GM12878 (cell line): ENCODE measurements around the gene HOGA1. TPM values are rescaled to one million over a fixed set of nuclear protein-coding genes. Genes with fewer than 3 reads are reported as not detected.

Source experiments
- ATAC-seq: fragments of 200-7000 bp; cut with Tn5 transposase; 3 replicates; pipeline ENCODE4 v1.9.1; 2020; ENCODE audit warnings: mild to moderate bottlenecking, moderate library complexity
- BruUV-seq: library from RNA; stranded (reverse); fragments of 400-500 nt; replicated peaks from 2 replicates; lab custom pipeline; 2021; lab: Mats Ljungman, UMichigan
- CTCF ChIA-PET: fragments of 300-600 bp; sonication (Branson Sonifier 250); formaldehyde crosslinking; extraction: SDS; loops from one replicate; lab custom pipeline; 2021; ENCODE audit warnings: inconsistent platforms; lab: Yijun Ruan, JAX
- POLR2A ChIA-PET: fragments of 350-600 bp; formaldehyde crosslinking; extraction: SDS; loops from one replicate; lab custom pipeline; 2021; ENCODE audit warnings: inconsistent platforms; lab: Charles Lee
- RAD21 ChIA-PET: fragments of 300-600 bp; sonication (Branson Sonifier 250); formaldehyde crosslinking; loops from one replicate; lab custom pipeline; 2023; ENCODE audit warnings: antibody characterized with exemption; ENCODE audit not compliant: unreplicated experiment; lab: Charles Lee
- SMC1A ChIA-PET: fragments of 300-600 bp; sonication (Branson Sonifier 250); formaldehyde crosslinking; loops from one replicate; lab custom pipeline; 2023; ENCODE audit not compliant: unreplicated experiment, uncharacterized antibody; lab: Charles Lee
- DNase-seq: peaks from one replicate; pipeline ENCODE4 v3.0.0-alpha.2; 2011; ENCODE audit warnings: low read depth, low spot score
- FAIRE-seq: peaks from 3 replicates; lab custom pipeline; 2011; peaks lifted over from hg19 to GRCh38; lab: Jason Lieb, UNC
- H2AFZ ChIP-seq: 2 replicates; pipeline ENCODE4 v1.6.0; 2011; ENCODE audit warnings: low read depth, low read length, control low read depth; ENCODE audit not compliant: control insufficient read depth
- H3K27ac ChIP-seq: 2 replicates; pipeline ENCODE4 v1.5.1; 2011; ENCODE audit warnings: control low read depth; ENCODE audit not compliant: control insufficient read depth, insufficient read depth
- H3K27me3 ChIP-seq, 2 experiments: replicated peaks in 1 of 2; 2 replicates each; pipeline versions ENCODE4 v1.6.0 to v1.6.1; 2011; ENCODE audit warnings: low read length in 1 of 2; ENCODE audit not compliant: control insufficient read depth in 2 of 2, insufficient read depth in 2 of 2
- H3K36me3 ChIP-seq, 2 experiments: 2 replicates each; pipeline ENCODE4 v1.5.1; 2011; ENCODE audit warnings: low read length in 1 of 2; ENCODE audit not compliant: control insufficient read depth in 2 of 2, insufficient read depth in 2 of 2
- H3K4me1 ChIP-seq: 2 replicates; pipeline ENCODE4 v1.6.1; 2011; ENCODE audit warnings: mild to moderate bottlenecking, low read length, moderate library complexity, mixed read lengths; ENCODE audit not compliant: control insufficient read depth, insufficient read depth
- H3K4me2 ChIP-seq: 2 replicates; pipeline ENCODE4 v1.6.0; 2011; ENCODE audit warnings: control low read depth; ENCODE audit not compliant: control insufficient read depth, insufficient read depth
- H3K4me3 ChIP-seq: fragments of 200-600 bp; sonication (generic); 2 replicates; pipeline ENCODE4 v1.5.1; 2016
- H3K79me2 ChIP-seq: 2 replicates; pipeline ENCODE4 v1.6.0; 2011; ENCODE audit warnings: low read length; ENCODE audit not compliant: control insufficient read depth, insufficient read depth
- H3K9ac ChIP-seq: 2 replicates; pipeline ENCODE4 v1.8.0; 2011; ENCODE audit warnings: low read length, control low read depth, mixed read lengths; ENCODE audit not compliant: control insufficient read depth, insufficient read depth
- H3K9me3 ChIP-seq: replicated peaks from 3 replicates; pipeline ENCODE4 v1.5.1; 2011; ENCODE audit warnings: mild to moderate bottlenecking, low read length; ENCODE audit not compliant: control insufficient read depth, insufficient read depth
- H4K20me1 ChIP-seq: 2 replicates; pipeline ENCODE4 v1.6.0; 2011; ENCODE audit not compliant: control insufficient read depth, insufficient read depth
- ATF2 ChIP-seq: IDR thresholded peaks from 2 replicates; pipeline ENCODE4 v1.6.1; 2012; ENCODE audit warnings: low read length, inconsistent platforms
- ATF7 ChIP-seq: fragments of 450-650 bp; IDR thresholded peaks from 2 replicates; pipeline ENCODE4 v1.6.1; 2016; ENCODE audit warnings: low read depth, mild to moderate bottlenecking
- CHD1 ChIP-seq: IDR thresholded peaks from 2 replicates; pipeline ENCODE4 v1.6.1; 2012; ENCODE audit warnings: low read depth, low read length, improper control_type of control experiment
- EZH2 ChIP-seq: IDR thresholded peaks from 2 replicates; pipeline ENCODE4 v1.6.1; 2012; ENCODE audit warnings: low read depth, mild to moderate bottlenecking, control low read depth, inconsistent platforms, low read length, borderline replicate concordance; ENCODE audit not compliant: control insufficient read depth
- FOXK2 ChIP-seq: fragments of 450-650 bp; IDR thresholded peaks from 2 replicates; pipeline ENCODE4 v1.6.1; 2017; ENCODE audit warnings: mild to moderate bottlenecking, moderate library complexity
- IRF4 ChIP-seq: IDR thresholded peaks from 2 replicates; pipeline ENCODE4 v1.6.1; 2011; ENCODE audit warnings: low read depth, low read length
- KLF5 ChIP-seq: fragments of 450-650 bp; IDR thresholded peaks from 2 replicates; pipeline ENCODE4 v1.6.1; 2014; ENCODE audit warnings: mild to moderate bottlenecking; ENCODE audit not compliant: partially characterized antibody
- RELB ChIP-seq: fragments of 450-650 bp; IDR thresholded peaks from 2 replicates; pipeline ENCODE4 v1.6.1; 2017; ENCODE audit warnings: low read depth, mild to moderate bottlenecking, moderate library complexity
- STAT3 ChIP-seq: IDR thresholded peaks from 2 replicates; pipeline ENCODE4 v1.6.1; 2011; ENCODE audit warnings: low read depth, low read length, improper control_type of control experiment
- TCF7 ChIP-seq: IDR thresholded peaks from 2 replicates; pipeline ENCODE4 v1.6.1; 2014; ENCODE audit warnings: antibody characterized with exemption, borderline replicate concordance
- USF2 ChIP-seq: IDR thresholded peaks from 2 replicates; pipeline ENCODE4 v1.6.1; 2011; ENCODE audit warnings: low read depth, low read length, improper control_type of control experiment, borderline replicate concordance
- WGBS: methylation state at CpG from one replicate; pipeline ENCODE4 v1.1.6; 2016; ENCODE audit warnings: low lambda C conversion rate; ENCODE audit not compliant: insufficient replicate concordance, insufficient coverage; ENCODE audit errors: missing lambda C conversion rate; 5-methylcytosine and 5-hydroxymethylcytosine counted together
- in situ Hi-C: fragments of 300-500 bp; cut with MboI; formaldehyde crosslinking; loops from 9 replicates; pipeline ENCODE4 v1.14.3; 2018; ENCODE audit warnings: mixed read lengths
- intact Hi-C: fragments of 100-400 bp; cut with micrococcal nuclease; formaldehyde crosslinking; loops from one replicate; pipeline ENCODE4 v1.14.2; 2022; ENCODE audit not compliant: unreplicated experiment
- polyA plus RNA-seq, 11 experiments: library from polyadenylated mRNA; depleted of rRNA in 4 of 11; unstranded in 6 of 11; stranded (reverse) in 5 of 11; fragments of >200 nt; fragmentation: Nextera tagmentation in 4 of 11; fragmentation: Illumina TruSeq in 1 of 11; extraction: Ambion mirVana in 4 of 11; extraction: Trizol in 1 of 11; gene quantifications; 1 replicate in 1 of 11; 2 replicates in 10 of 11; pipeline versions ENCODE4 v1.2.1 to v1.2.3, GENCODE V29; 2011 to 2016; ENCODE audit warnings: inconsistent platforms in 2 of 11, missing spikeins in 2 of 11, low read depth in 1 of 11
- total RNA-seq, 4 experiments: library from RNA; depleted of rRNA in 3 of 4; stranded (reverse); fragments of >200 nt in 3 of 4; fragmentation: Illumina TruSeq in 1 of 4; extraction: Trizol in 1 of 4; gene quantifications; 2 replicates each; pipeline versions ENCODE4 v1.2.1 to v1.2.3, GENCODE V29; 2013 to 2021

The HOGA1 gene
- total and polyA plus RNA-seq, 10 of the 15 experiments (the other 5 are each of a cell fraction or from before 2014, with no cell fraction given): 0.01 to 0.19 (median 0.06) TPM; not detected in 6

- TF ChIP-seq ATF7: no peak
- ChIA-PET CTCF (no interaction called here), SMC1A (no interaction called here), RAD21 (no interaction called here), POLR2A (no interaction called here)
- BruUV-seq: no TSS peak
- H3K27ac ChIP-seq: no peak overlapping the region
- no peak overlapping the region for H3K9ac ChIP-seq
- H3K4me3 ChIP-seq: no peak overlapping the region
- H3K27me3 ChIP-seq: no peaks in the 10 kb centered on the region
- no peaks in the 10 kb centered on the region for H3K79me2 ChIP-seq
- H3K4me2 ChIP-seq: no peak overlapping the region
- no peak for FAIRE-seq
- 95% methylated on average over 5 of the region's 5 CpGs for WGBS
- H2AFZ ChIP-seq: no peak overlapping the region
- intact Hi-C loops: no loop called here
- DNase-seq: no peak
- no peaks in the 10 kb centered on the region for H3K4me1 ChIP-seq
- ATAC-seq: no peak
- H3K9me3 ChIP-seq: no peaks in the 10 kb centered on the region
- no peaks in the 10 kb centered on the region for H4K20me1 ChIP-seq
- in situ Hi-C loops: no loop called here
- peaks cover 3 to 16% of the 10 kb centered on the region in 2 experiments for H3K36me3 ChIP-seq
Measured at GRCh38 chr10:97656777-97657176, 72.6 kb downstream of the HOGA1 start.

- Histone ChIP-seq H3K4me1 (no peaks in the 10 kb centered on the region), H3K4me2 (no peak overlapping the region), H3K9me3 (no peaks in the 10 kb centered on the region), H2AFZ (no peak overlapping the region), H4K20me1 (no peaks in the 10 kb centered on the region), H3K4me3 (no peak overlapping the region), H3K79me2 (no peaks in the 10 kb centered on the region), H3K27ac (no peak overlapping the region), H3K36me3 (peaks cover 5 to 21% of the 10 kb centered on the region in 2 experiments), H3K9ac (no peak overlapping the region), H3K27me3 (no peaks in the 10 kb centered on the region)
- ATAC-seq: no peak
- ChIA-PET SMC1A (interaction anchor here (1.2 kb wide), 1 partner anchor 24 kb away, joined by 3 read pairs; no protein-coding TSS in a partner anchor), CTCF (no interaction called here), RAD21 (no interaction called here), POLR2A (interaction anchor here (0.7 kb wide), 1 partner anchor 437 kb away, joined by 3 read pairs; no protein-coding TSS in a partner anchor)
- BruUV-seq: no TSS peak
- WGBS: 100% methylated on average over 1 of the region's 1 CpG
- in situ Hi-C loops (no loop called here), intact Hi-C loops (no loop called here)
- no peak for FAIRE-seq
- no peak for DNase-seq
- TF ChIP-seq CHD1: no peak
- no peak for TF ChIP-seq STAT3
- no peak for TF ChIP-seq USF2
- TF ChIP-seq FOXK2: no peak
- no peak for TF ChIP-seq IRF4
- TF ChIP-seq TCF7: no peak
- no peak for TF ChIP-seq EZH2
- TF ChIP-seq ATF2: no peak
- no peak for TF ChIP-seq RELB
- no peak for TF ChIP-seq KLF5
Measured at GRCh38 chr10:97659589-97659988, 75.4 kb downstream of the HOGA1 start.
